Measurements from ENCODE around the gene SDK2. TPM values are rescaled to one million over a fixed set of nuclear protein-coding genes. Genes with fewer than 3 reads are reported as not detected.

The SDK2 gene
- total RNA-seq, 1 donor: under 0.01 TPM

GRCh38 chr17:73427198-73427597 is 217.0 kb downstream of the SDK2 start:
- Histone ChIP-seq H3K4me2 (ENCODE audit: insufficient read depth, low read length) (no peak overlapping the region), H3K4me1 (ENCODE audit: insufficient read depth, low read length) (no peaks in the 10 kb centered on the region), H3K79me2 (ENCODE audit: insufficient read depth, low read length) (no peaks in the 10 kb centered on the region), H2AFZ (ENCODE audit: low read length) (no peak overlapping the region), H4K20me1 (ENCODE audit: insufficient read depth, low read length) (no peaks in the 10 kb centered on the region), H3K9me3 (ENCODE audit: low read depth, low read length) (no peaks in the 10 kb centered on the region), H3K4me3 (ENCODE audit: insufficient read depth, low read length) (no peak overlapping the region), H3K27ac (ENCODE audit: low read depth, low read length) (no peak overlapping the region), H3K36me3 (ENCODE audit: insufficient read depth, low read length) (no peaks in the 10 kb centered on the region), H3K27me3 (ENCODE audit: insufficient read depth, low read length) (no peaks in the 10 kb centered on the region)
- no peak for DNase-seq (ENCODE audit: insufficient read length, low spot score, missing footprints)
- no peak for TF ChIP-seq CTCF (IDR thresholded peaks at IDR 0.05; ENCODE audit: extremely low read depth, low read depth, low read length)

- no peaks in the 10 kb centered on the region for H3K79me2 ChIP-seq (ENCODE audit: insufficient read depth, low read length)
- no peaks in the 10 kb centered on the region for H3K9me3 ChIP-seq (ENCODE audit: low read depth, low read length)
- H3K36me3 ChIP-seq (ENCODE audit: insufficient read depth, low read length): no peaks in the 10 kb centered on the region
- H4K20me1 ChIP-seq (ENCODE audit: insufficient read depth, low read length): no peaks in the 10 kb centered on the region
- no peaks in the 10 kb centered on the region for H3K4me1 ChIP-seq (ENCODE audit: insufficient read depth, low read length)
- TF ChIP-seq CTCF (IDR thresholded peaks at IDR 0.05; ENCODE audit: extremely low read depth, low read depth, low read length): no peak
- H3K4me3 ChIP-seq (ENCODE audit: insufficient read depth, low read length): no peak overlapping the region
- H3K4me2 ChIP-seq (ENCODE audit: insufficient read depth, low read length): no peak overlapping the region
- H2AFZ ChIP-seq (ENCODE audit: low read length): no peak overlapping the region
- H3K27me3 ChIP-seq (ENCODE audit: insufficient read depth, low read length): no peaks in the 10 kb centered on the region
- no peak overlapping the region for H3K27ac ChIP-seq (ENCODE audit: low read depth, low read length)
- no peak for DNase-seq (ENCODE audit: insufficient read length, low spot score, missing footprints)
Observed at GRCh38 chr17:73424571-73424970, 219.7 kb downstream of the SDK2 start.

- Histone ChIP-seq H3K27ac (ENCODE audit: low read depth, low read length) (no peak overlapping the region), H2AFZ (ENCODE audit: low read length) (no peak overlapping the region), H3K4me1 (ENCODE audit: insufficient read depth, low read length) (no peaks in the 10 kb centered on the region), H3K27me3 (ENCODE audit: insufficient read depth, low read length) (no peaks in the 10 kb centered on the region), H3K36me3 (ENCODE audit: insufficient read depth, low read length) (no peaks in the 10 kb centered on the region), H3K9me3 (ENCODE audit: low read depth, low read length) (no peaks in the 10 kb centered on the region), H3K79me2 (ENCODE audit: insufficient read depth, low read length) (no peaks in the 10 kb centered on the region), H3K4me2 (ENCODE audit: insufficient read depth, low read length) (no peak overlapping the region), H3K4me3 (ENCODE audit: insufficient read depth, low read length) (no peak overlapping the region), H4K20me1 (ENCODE audit: insufficient read depth, low read length) (no peaks in the 10 kb centered on the region)
- TF ChIP-seq CTCF (IDR thresholded peaks at IDR 0.05; ENCODE audit: extremely low read depth, low read depth, low read length): no peak
- no peak for DNase-seq (ENCODE audit: insufficient read length, low spot score, missing footprints)
Observed at GRCh38 chr17:73423806-73424205, 220.4 kb downstream of the SDK2 start.

- Histone ChIP-seq H4K20me1 (ENCODE audit: insufficient read depth, low read length) (no peaks in the 10 kb centered on the region), H2AFZ (ENCODE audit: low read length) (no peak overlapping the region), H3K9me3 (ENCODE audit: low read depth, low read length) (no peaks in the 10 kb centered on the region), H3K4me1 (ENCODE audit: insufficient read depth, low read length) (no peaks in the 10 kb centered on the region), H3K4me3 (ENCODE audit: insufficient read depth, low read length) (no peak overlapping the region), H3K27me3 (ENCODE audit: insufficient read depth, low read length) (no peaks in the 10 kb centered on the region), H3K4me2 (ENCODE audit: insufficient read depth, low read length) (no peak overlapping the region), H3K36me3 (ENCODE audit: insufficient read depth, low read length) (no peaks in the 10 kb centered on the region), H3K79me2 (ENCODE audit: insufficient read depth, low read length) (no peaks in the 10 kb centered on the region), H3K27ac (ENCODE audit: low read depth, low read length) (no peak overlapping the region)
- TF ChIP-seq CTCF (IDR thresholded peaks at IDR 0.05; ENCODE audit: extremely low read depth, low read depth, low read length): no peak
- DNase-seq (ENCODE audit: insufficient read length, low spot score, missing footprints): peak; percentile 73
Observed at GRCh38 chr17:73423159-73423715, 221.0 kb downstream of the SDK2 start.
